Omental fat pad (tissue), 4 donors: ENCODE measurements around the gene CLCN2. TPM values are rescaled to one million over a fixed set of nuclear protein-coding genes. Genes with fewer than 3 reads are reported as not detected.

Source experiments
- ATAC-seq: fragments of 150-250 bp; one replicate; pipeline ENCODE4 v1.9.1; 2016; ENCODE audit warnings: mild to moderate bottlenecking, moderate library complexity; ENCODE audit not compliant: low FRiP score
- DNase-seq: peaks from one replicate; pipeline ENCODE4 v3.0.0-alpha.2; 2019; ENCODE audit warnings: low spot score
- CTCF ChIP-seq, 3 donors: fragments of 450-650 bp; IDR thresholded peaks; one replicate each; pipeline ENCODE4 v1.5.1; 2016 to 2017; ENCODE audit warnings: antibody characterized with exemption in 3 of 3, mild to moderate bottlenecking in 3 of 3, moderate library complexity in 2 of 3
- total RNA-seq, 4 donors: library from RNA; depleted of rRNA; stranded (reverse); fragments of >200 nt; gene quantifications; one replicate each; pipeline ENCODE4 v1.1.0, GENCODE V29; 2016

The CLCN2 gene
- total RNA-seq, 4 donors from 2014 or later = 2.1 to 8.4 (median 3.8) TPM

GRCh38 chr3:184322731-184323487 is 38.5 kb downstream of the CLCN2 start:
- no peak for TF ChIP-seq CTCF (IDR thresholded peaks at IDR 0.05)
- DNase-seq (no peak), ATAC-seq (no peak)

- TF ChIP-seq CTCF (IDR thresholded peaks at IDR 0.05) = no peak
- DNase-seq = no peak
- ATAC-seq = no peak
Observed at GRCh38 chr3:184321666-184322065, 39.7 kb downstream of the CLCN2 start.

- TF ChIP-seq CTCF (IDR thresholded peaks at IDR 0.05) = no peak
- peak; percentile 85 for DNase-seq
- ATAC-seq = peak; percentile 88
Observed at GRCh38 chr3:184320104-184320445, 41.3 kb downstream of the CLCN2 start.

GRCh38 chr3:184317201-184317600 is 44.2 kb downstream of the CLCN2 start:
- DNase-seq (no peak), ATAC-seq (no peak)
- TF ChIP-seq CTCF (IDR thresholded peaks at IDR 0.05) = no peak

GRCh38 chr3:184316792-184317191 is 44.6 kb downstream of the CLCN2 start:
- no peak for TF ChIP-seq CTCF (IDR thresholded peaks at IDR 0.05)
- ATAC-seq (no peak), DNase-seq (no peak)

GRCh38 chr3:184315871-184316661 is 45.3 kb downstream of the CLCN2 start:
- DNase-seq = no peak
- ATAC-seq = no peak
- TF ChIP-seq CTCF (IDR thresholded peaks at IDR 0.05) = no peak

- no peak for TF ChIP-seq CTCF (IDR thresholded peaks at IDR 0.05)
- no peak for ATAC-seq
- DNase-seq = no peak
Observed at GRCh38 chr3:184315543-184315867, 45.9 kb downstream of the CLCN2 start.
